Measurements from ENCODE around the gene CHN2.

DNA sequence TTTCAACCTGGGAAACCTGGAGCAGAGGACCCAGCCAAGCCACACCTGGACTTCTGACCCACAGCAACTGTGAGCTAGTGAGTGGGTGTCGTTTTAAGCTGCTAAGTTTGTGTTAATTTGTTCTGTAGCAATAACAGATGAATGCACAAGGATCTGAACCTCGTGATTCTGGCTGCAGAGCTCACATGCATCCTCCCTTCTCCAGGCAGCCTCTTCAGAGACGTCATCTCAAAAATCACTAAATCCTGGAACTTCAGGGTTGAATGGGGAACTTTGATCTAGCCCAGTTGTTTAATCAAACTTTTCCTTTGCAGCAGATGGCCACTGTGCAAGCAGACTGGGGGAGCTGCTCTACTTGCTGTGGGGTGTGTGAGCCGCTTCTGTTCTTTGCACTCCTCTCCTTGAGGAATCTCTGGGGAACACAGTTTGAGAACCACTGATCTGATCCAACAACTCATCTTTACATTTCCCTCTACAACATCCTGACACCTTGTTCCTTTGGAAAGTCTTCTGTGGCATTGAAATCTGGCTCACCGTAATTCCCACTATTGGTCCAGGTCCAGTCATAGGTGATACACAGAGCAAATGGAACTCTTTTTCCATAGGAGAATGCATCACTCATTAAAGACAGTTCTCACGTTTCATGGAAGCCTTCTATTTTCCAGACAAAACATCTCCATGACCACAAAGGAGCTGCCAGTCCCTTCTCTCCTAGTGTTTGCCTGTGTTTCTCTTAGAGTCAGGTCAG, 90.3 kb downstream of the CHN2 start:
- no peak for TF ChIP-seq CTCF (IDR thresholded peaks at IDR 0.05; ENCODE audit: low read depth, low read length)
- TF ChIP-seq MYC (IDR thresholded peaks at IDR 0.05; ENCODE audit: low read depth, low read length): no peak
- no peak for TF ChIP-seq POLR2A (IDR thresholded peaks at IDR 0.05; ENCODE audit: extremely low read depth, insufficient read length)
- TF ChIP-seq, protein P1, sequence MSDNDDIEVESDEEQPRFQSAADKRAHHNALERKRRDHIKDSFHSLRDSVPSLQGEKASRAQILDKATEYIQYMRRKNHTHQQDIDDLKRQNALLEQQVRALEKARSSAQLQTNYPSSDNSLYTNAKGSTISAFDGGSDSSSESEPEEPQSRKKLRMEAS (IDR thresholded peaks at IDR 0.05; ENCODE audit: low read depth, low read length): no peak
